ENCODE data around the gene RAC3.

GRCh38 chr17:81999976-82000802 is 31.3 kb upstream of the RAC3 start:
- TF ChIP-seq, protein P1, sequence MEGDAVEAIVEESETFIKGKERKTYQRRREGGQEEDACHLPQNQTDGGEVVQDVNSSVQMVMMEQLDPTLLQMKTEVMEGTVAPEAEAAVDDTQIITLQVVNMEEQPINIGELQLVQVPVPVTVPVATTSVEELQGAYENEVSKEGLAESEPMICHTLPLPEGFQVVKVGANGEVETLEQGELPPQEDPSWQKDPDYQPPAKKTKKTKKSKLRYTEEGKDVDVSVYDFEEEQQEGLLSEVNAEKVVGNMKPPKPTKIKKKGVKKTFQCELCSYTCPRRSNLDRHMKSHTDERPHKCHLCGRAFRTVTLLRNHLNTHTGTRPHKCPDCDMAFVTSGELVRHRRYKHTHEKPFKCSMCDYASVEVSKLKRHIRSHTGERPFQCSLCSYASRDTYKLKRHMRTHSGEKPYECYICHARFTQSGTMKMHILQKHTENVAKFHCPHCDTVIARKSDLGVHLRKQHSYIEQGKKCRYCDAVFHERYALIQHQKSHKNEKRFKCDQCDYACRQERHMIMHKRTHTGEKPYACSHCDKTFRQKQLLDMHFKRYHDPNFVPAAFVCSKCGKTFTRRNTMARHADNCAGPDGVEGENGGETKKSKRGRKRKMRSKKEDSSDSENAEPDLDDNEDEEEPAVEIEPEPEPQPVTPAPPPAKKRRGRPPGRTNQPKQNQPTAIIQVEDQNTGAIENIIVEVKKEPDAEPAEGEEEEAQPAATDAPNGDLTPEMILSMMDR (conservative IDR thresholded peaks at IDR 0.05; ENCODE audit: low read length) = no peak
- TF ChIP-seq EZH2phosphoT487 (IDR thresholded peaks at IDR 0.05; ENCODE audit: borderline replicate concordance, low read depth, low read length) = no peak

Measured in OCI-LY7 (cell line).